A673 (cell line): ENCODE data around the gene DCC.

Experiments used
- CTCF ChIP-seq: fragments of 300-800, 200-600 bp; sonication (generic); conservative IDR thresholded peaks from 2 replicates; pipeline ENCODE4 v1.5.1; 2017; ENCODE audit warnings: low read depth, mild to moderate bottlenecking, antibody characterized with exemption, low read length, moderate library complexity, mixed read lengths
- EZH2 ChIP-seq: fragments of 200-600 bp; sonication (generic); IDR thresholded peaks from 2 replicates; pipeline ENCODE4 v1.6.1; 2017; ENCODE audit warnings: borderline replicate concordance, low read depth, mild to moderate bottlenecking, mixed read lengths, antibody characterized with exemption, low read length; ENCODE audit not compliant: poor library complexity, severe bottlenecking

GRCh38 chr18:52746986-52747385 is 407.0 kb downstream of the DCC start:
- TF ChIP-seq CTCF (no peak), EZH2 (no peak)
